Colonic mucosa (tissue), 4 donors: ENCODE measurements around the gene TNS3. TPM values are rescaled to one million over a fixed set of nuclear protein-coding genes. Genes with fewer than 3 reads are reported as not detected.

Experiments used
- DNase-seq: peaks from one replicate; pipeline ENCODE4 v3.0.0-alpha.2; 2020
- H3K27ac ChIP-seq: fragments of 200-600 bp; one replicate; pipeline ENCODE4 v1.8.0; 2021
- H3K27me3 ChIP-seq: fragments of 200-600 bp; one replicate; pipeline ENCODE4 v1.8.0; 2021
- H3K36me3 ChIP-seq: fragments of 200-600 bp; one replicate; pipeline ENCODE4 v1.8.0; 2021
- H3K4me1 ChIP-seq: fragments of 200-600 bp; one replicate; pipeline ENCODE4 v1.8.0; 2021; ENCODE audit warnings: mild to moderate bottlenecking
- H3K4me3 ChIP-seq: fragments of 200-600 bp; one replicate; pipeline ENCODE4 v1.8.0; 2021
- H3K9ac ChIP-seq, 2 donors: one replicate each; pipeline ENCODE4 v1.7.0; 2013; ENCODE audit warnings: control low read depth in 2 of 2, low read depth in 2 of 2, low read length in 2 of 2
- H3K9me3 ChIP-seq: fragments of 200-600 bp; one replicate; pipeline ENCODE4 v1.8.0; 2021
- CTCF ChIP-seq: fragments of 200-600 bp; IDR thresholded peaks from one replicate; pipeline ENCODE4 v1.8.0; 2022; ENCODE audit warnings: antibody characterized with exemption, mild to moderate bottlenecking
- intact Hi-C: fragments of 100-400 bp; cut with DNase I; formaldehyde crosslinking; loops from one replicate; pipeline ENCODE4 v1.14.1; 2022
- total RNA-seq, 2 donors: library from RNA; stranded (reverse); fragmentation: NEBNext Ultra II Directional in 1 of 2; extraction: Animal tissue kit (Norgen Biotek cat#: 25700) in 1 of 2; gene quantifications; one replicate each; pipeline ENCODE4 v1.2.1, GENCODE V29; 2021
- donor health status: healthy.
- donor health status: DM: no; HTN: no; CAD: no.
- donor health status: DM: no; HTN: no; CAD: no.

The TNS3 gene
- total RNA-seq, 2 donors from 2014 or later = 41.1 to 58.2 TPM

GRCh38 chr7:47255441-47255840, 326.5 kb downstream of the TNS3 start:
- H3K27me3 ChIP-seq = no peaks in the 10 kb centered on the region
- H3K9ac ChIP-seq = no peak overlapping the region
- H3K36me3 ChIP-seq = no peaks in the 10 kb centered on the region
- no peak for TF ChIP-seq CTCF
- H3K27ac ChIP-seq = no peak overlapping the region
- H3K4me3 ChIP-seq = no peak overlapping the region
- H3K4me1 ChIP-seq = no peaks in the 10 kb centered on the region
- DNase-seq = no peak
- intact Hi-C loops = loop anchor here (5.0 kb wide), 1 partner anchor 58 kb away; no protein-coding TSS in a partner anchor
- H3K9me3 ChIP-seq = no peaks in the 10 kb centered on the region

GRCh38 chr7:47255007-47255406, 326.9 kb downstream of the TNS3 start:
- intact Hi-C loops = loop anchor here (5.0 kb wide), 1 partner anchor 58 kb away; no protein-coding TSS in a partner anchor
- Histone ChIP-seq H3K9ac (no peak overlapping the region), H3K36me3 (no peaks in the 10 kb centered on the region), H3K4me1 (no peaks in the 10 kb centered on the region), H3K4me3 (no peak overlapping the region), H3K27me3 (no peaks in the 10 kb centered on the region), H3K9me3 (no peaks in the 10 kb centered on the region), H3K27ac (no peak overlapping the region)
- no peak for TF ChIP-seq CTCF
- DNase-seq = no peak

GRCh38 chr7:47254081-47254977, 327.6 kb downstream of the TNS3 start:
- Histone ChIP-seq H3K27me3 (no peaks in the 10 kb centered on the region), H3K9ac (peak overlapping the region; percentile 68 to 84), H3K4me3 (peak overlapping the region; percentile 39), H3K36me3 (no peaks in the 10 kb centered on the region), H3K27ac (peak overlapping the region; percentile 11), H3K9me3 (no peaks in the 10 kb centered on the region), H3K4me1 (no peaks in the 10 kb centered on the region)
- peak; percentile 96 for TF ChIP-seq CTCF
- DNase-seq = peak; percentile 73
- intact Hi-C loops = loop anchor here (5.0 kb wide), 1 partner anchor 1337 kb away; no protein-coding TSS in a partner anchor

- Histone ChIP-seq H3K4me1 (no peaks in the 10 kb centered on the region), H3K4me3 (peak overlapping the region; percentile 39), H3K36me3 (no peaks in the 10 kb centered on the region), H3K9ac (peak overlapping the region; percentile 68 to 84), H3K9me3 (no peaks in the 10 kb centered on the region), H3K27me3 (no peaks in the 10 kb centered on the region), H3K27ac (peak overlapping the region; percentile 11)
- TF ChIP-seq CTCF = no peak
- peak; percentile 32 for DNase-seq
- intact Hi-C loops = loop anchor here (5.0 kb wide), 1 partner anchor 1336 kb away; no protein-coding TSS in a partner anchor
These were observed 328.2 kb downstream of the TNS3 start for GRCh38 chr7:47253650-47254080.

GRCh38 chr7:47252675-47253074, 329.2 kb downstream of the TNS3 start:
- Histone ChIP-seq H3K9me3 (no peaks in the 10 kb centered on the region), H3K27me3 (no peaks in the 10 kb centered on the region), H3K9ac (no peak overlapping the region), H3K27ac (no peak overlapping the region), H3K36me3 (no peaks in the 10 kb centered on the region), H3K4me3 (no peak overlapping the region), H3K4me1 (no peaks in the 10 kb centered on the region)
- intact Hi-C loops = loop anchor here (5.0 kb wide), 1 partner anchor 1335 kb away; no protein-coding TSS in a partner anchor
- DNase-seq = no peak
- TF ChIP-seq CTCF = no peak
